ENCODE measurements around the gene ACSBG1.

ACSBG1 gene

GRCh38 chr15:78207641-78208340 is 26.6 kb downstream of the ACSBG1 start:
- H3K4me3 ChIP-seq (ENCODE audit: low read depth, low read length): no peak overlapping the region
- DNase-seq (ENCODE audit: low read depth): no peak
- TF ChIP-seq, protein P1, sequence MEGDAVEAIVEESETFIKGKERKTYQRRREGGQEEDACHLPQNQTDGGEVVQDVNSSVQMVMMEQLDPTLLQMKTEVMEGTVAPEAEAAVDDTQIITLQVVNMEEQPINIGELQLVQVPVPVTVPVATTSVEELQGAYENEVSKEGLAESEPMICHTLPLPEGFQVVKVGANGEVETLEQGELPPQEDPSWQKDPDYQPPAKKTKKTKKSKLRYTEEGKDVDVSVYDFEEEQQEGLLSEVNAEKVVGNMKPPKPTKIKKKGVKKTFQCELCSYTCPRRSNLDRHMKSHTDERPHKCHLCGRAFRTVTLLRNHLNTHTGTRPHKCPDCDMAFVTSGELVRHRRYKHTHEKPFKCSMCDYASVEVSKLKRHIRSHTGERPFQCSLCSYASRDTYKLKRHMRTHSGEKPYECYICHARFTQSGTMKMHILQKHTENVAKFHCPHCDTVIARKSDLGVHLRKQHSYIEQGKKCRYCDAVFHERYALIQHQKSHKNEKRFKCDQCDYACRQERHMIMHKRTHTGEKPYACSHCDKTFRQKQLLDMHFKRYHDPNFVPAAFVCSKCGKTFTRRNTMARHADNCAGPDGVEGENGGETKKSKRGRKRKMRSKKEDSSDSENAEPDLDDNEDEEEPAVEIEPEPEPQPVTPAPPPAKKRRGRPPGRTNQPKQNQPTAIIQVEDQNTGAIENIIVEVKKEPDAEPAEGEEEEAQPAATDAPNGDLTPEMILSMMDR (conservative IDR thresholded peaks at IDR 0.05; ENCODE audit: low read depth, low read length): no peak

DNA sequence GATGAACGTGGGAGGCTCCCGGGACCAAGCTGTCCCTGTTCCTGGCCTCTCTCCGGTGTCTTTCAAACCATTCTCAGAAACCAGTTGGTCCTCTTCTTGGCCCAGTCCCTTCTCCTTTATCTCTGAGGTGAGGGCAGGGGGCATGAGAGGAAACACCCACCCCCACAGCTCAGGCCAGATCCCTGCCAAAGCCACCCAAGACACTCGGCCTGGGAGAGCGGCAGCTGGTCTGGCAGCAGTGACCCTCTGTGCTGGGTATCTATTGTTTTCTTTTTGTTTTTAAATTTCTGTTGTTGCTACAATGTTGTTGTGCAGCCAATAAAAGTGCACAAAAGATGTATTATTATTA is 27.3 kb downstream of the ACSBG1 start:
- H3K4me3 ChIP-seq (ENCODE audit: low read depth, low read length): no peak overlapping the region
- TF ChIP-seq, protein P1 (conservative IDR thresholded peaks at IDR 0.05; ENCODE audit: low read depth, low read length): no peak
- DNase-seq (ENCODE audit: low read depth): no peak

DNA sequence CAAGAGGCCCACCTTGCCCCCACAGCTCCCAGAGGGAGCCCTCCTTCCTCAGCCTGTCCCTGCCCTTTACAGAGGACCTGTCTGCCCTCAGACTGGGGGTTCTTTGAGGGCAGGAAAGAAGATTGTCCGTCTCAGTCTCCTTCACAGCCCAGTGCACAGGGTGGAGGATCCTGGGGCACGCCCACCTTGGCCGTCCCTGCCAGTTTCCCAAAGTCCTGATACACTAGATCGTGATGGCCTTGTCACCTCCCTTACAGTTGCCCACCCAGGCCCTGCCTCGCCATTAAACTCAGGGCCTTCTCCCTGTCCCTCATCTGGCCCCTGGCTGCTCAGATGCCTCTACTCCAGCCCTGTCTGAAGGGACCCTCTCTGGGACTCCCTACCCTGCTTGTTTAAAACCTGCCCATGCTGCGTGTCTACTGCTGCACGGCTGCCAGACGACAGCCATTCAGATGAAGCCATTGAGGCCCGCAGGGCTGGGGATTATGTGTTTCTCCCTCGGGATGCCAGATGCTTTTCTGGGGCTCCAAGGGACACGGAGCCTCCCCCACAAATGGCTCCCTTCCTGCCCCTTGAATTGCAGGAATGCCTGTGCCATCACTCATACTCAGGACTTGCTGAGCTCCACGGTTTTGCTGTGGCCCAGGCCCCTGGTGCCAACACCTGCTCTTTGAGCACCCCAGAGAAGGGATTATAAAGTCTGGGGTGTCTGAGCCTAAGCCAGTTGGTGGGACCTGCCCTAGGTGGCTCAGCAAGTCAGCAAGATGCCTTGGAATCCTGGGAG is 27.8 kb downstream of the ACSBG1 start:
- H3K4me3 ChIP-seq (ENCODE audit: low read depth, low read length): no peak overlapping the region
- TF ChIP-seq, protein P1 (conservative IDR thresholded peaks at IDR 0.05; ENCODE audit: low read depth, low read length): no peak
- peak; percentile 23 for DNase-seq (ENCODE audit: low read depth)

GRCh38 chr15:78205856-78206255 is 28.5 kb downstream of the ACSBG1 start:
- DNase-seq (ENCODE audit: low read depth): no peak
- H3K4me3 ChIP-seq (ENCODE audit: low read depth, low read length): no peak overlapping the region
- TF ChIP-seq, protein P1 (conservative IDR thresholded peaks at IDR 0.05; ENCODE audit: low read depth, low read length): no peak

GRCh38 chr15:78205337-78205736 is 29.0 kb downstream of the ACSBG1 start:
- TF ChIP-seq, protein P1 (conservative IDR thresholded peaks at IDR 0.05; ENCODE audit: low read depth, low read length): no peak
- no peak overlapping the region for H3K4me3 ChIP-seq (ENCODE audit: low read depth, low read length)
- DNase-seq (ENCODE audit: low read depth): no peak

- TF ChIP-seq, protein P1 (conservative IDR thresholded peaks at IDR 0.05; ENCODE audit: low read depth, low read length): no peak
- no peak overlapping the region for H3K4me3 ChIP-seq (ENCODE audit: low read depth, low read length)
- DNase-seq (ENCODE audit: low read depth): peak; percentile 44
Measured at GRCh38 chr15:78204351-78205309, 29.7 kb downstream of the ACSBG1 start.
